ENCODE measurements around the gene COX7A2.

Gene COX7A2, protein sequence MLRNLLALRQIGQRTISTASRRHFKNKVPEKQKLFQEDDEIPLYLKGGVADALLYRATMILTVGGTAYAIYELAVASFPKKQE

DNA sequence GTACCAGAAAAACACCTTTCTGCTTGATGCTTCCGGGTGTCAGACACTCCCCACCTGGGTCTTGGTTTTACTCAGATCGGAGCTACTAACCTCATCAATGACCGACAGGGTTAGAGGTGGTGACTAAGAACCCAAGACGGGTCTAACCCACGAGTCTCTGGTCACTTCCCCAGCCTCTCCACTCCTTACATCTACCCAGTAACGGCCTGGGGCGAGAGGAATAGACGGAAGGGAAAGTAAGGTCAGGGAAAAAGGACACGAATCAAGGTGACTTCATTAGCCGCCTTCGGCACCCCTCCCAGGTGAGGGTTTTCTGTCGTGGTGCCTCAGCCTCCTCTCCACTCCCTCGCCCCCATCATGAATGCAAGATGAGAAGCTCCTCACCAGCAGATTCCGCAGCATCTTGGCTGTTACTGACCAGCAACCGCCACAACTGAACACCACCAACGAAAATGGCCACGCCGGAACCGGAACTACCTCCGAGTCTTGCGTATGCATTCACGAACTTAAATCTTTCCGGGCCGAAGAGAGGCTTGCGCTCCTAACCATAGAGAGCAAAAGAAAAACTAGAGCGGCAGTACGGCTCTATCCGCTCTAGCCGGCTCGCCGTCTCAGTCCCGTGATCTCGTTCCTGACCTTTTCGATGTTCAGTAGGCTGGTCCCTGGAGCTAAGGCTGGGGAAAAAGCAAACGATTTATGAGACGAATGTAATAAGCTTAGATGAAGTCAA lies at the start of gene COX7A2:
Gene COX7A2 (minus strand): TSS at position 469 of the 730 bp plus-strand sequence. CDS start 67 bp downstream, at position 402.
- DNase-seq (ENCODE audit: low read depth, low spot score) = peak; percentile 99

DNA sequence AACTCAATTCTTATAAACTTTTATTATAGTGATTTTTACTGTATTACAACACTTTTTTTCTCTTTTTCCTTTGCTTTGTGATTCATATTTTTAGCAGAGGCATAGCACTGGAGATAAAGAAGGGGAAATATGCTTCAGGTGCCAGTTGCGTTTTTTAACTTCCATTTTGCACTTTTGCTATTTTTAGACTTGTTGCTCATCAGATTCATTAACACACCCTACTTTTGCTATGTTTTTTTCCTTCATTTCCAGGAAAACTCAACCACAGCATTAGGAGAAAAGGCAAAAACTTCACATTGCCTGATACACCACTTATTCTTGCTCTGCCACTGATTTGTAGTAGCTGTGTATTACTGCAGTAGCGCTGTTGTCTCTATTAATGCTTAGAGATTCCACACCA lies 49.0 kb upstream of the COX7A2 start:
- DNase-seq (ENCODE audit: low read depth, low spot score) = no peak

DNA sequence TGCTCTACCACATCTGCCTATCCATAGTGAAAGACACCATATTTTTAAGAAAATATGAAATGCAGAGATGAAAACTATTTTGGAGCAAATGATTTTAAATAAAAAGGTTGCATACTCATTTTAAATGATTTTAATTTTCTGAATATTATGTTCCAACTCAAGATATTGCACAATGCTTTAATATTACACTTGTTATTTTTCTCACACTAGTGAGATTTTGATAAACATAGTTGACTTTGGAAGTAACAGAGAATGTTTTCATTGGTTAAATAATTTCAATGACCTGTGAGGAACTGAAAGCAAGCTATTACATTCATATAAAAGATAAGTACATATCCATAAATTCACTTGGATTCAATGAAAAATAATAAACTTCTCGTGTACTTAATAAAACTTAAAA lies 48.1 kb upstream of the COX7A2 start:
- no peak for DNase-seq (ENCODE audit: low read depth, low spot score)

DNA sequence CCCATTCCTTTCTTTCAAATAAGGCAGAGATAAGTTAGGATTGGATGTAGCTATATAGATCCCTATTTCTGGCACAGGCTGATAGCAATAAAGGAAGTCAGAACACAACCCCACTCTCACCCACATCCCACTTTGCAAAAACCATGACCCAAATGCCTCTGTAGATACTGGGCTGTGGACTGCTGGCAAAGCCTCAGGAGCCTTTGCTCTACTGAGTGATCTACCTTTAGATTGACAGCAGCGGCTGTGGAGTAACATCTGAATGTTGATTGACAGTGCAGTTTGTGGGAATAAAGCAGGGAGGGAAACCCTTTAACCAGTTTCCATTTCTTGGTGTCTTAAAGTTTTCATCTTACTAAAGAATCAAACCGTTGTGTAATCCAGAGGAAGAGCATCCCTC lies 47.7 kb upstream of the COX7A2 start:
- no peak for DNase-seq (ENCODE audit: low read depth, low spot score)

DNA sequence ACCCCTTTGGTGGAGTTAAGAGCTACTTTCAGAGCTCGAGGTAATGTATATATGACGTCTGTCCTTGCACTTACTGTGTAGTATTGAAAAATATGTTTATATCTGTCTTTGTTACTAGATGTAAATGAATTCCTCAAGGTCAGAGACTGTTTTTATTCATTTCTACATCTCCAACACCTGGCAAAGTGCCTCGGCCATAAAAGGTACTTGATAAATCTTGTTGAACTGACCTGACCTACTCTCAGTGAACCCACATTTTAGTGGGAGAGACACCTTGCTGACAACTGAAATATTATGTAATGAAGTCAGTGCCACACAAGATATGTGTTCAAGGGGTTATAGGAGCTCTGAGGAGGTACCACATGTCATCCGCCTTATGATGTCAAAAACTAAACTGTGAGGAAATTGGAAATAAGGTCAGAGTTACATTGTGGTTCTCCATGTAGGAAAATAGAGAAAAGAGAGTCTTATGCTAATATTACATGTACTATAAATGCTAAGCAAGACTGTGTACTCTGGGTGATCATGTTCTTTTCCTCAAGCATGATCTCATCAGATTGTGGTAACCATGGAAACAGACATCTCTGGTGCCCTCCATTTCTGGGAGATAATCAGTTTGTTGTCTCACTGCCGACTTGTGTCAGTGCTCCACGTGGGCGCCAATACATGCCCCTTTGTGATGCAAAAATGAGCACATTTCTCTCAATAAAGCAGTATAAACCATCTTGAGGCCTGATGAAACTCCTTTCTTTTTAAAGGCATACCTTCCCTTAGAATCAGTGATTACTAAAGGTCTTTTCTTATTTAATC lies 46.7 kb upstream of the COX7A2 start:
- no peak for DNase-seq (ENCODE audit: low read depth, low spot score)

DNA sequence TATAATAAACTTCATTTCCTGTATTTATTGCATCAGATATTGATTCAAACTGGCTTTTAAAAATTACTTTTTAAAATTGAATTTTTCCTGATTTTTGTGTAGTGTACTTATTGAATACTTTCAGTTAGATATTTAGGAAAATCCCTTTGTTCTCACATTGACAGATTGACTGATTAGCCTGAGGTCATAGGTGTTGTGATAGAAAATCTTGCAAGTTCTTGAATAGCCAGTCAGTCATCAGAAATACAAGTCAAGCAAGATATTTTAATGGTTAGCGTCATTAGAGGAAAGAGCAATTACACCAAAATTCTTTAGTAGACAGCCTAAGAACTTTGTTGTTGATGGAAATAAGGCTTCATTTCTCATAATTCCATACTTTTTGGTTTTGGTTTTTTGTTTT lies 44.4 kb upstream of the COX7A2 start:
- DNase-seq (ENCODE audit: low read depth, low spot score) = no peak

DNA sequence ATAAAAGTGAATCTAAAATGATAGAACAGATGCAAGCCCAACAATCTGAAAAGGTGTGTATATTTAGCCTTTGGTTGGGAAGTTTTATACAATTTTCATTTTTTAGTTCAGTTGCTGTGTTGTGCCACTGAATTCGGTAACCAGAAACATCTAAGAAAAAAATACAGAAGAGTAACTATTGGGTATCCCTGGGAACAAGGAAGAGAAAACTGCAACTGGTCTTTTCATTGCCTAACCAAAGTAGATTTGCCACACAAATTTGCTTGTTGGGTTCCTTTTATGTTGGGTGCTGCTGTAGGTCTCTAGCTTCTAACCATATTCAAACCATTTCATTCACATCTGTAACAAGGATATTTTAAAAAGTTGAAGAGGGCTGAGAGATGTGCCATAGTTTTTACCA lies 43.8 kb upstream of the COX7A2 start:
- DNase-seq (ENCODE audit: low read depth, low spot score) = no peak

DNA sequence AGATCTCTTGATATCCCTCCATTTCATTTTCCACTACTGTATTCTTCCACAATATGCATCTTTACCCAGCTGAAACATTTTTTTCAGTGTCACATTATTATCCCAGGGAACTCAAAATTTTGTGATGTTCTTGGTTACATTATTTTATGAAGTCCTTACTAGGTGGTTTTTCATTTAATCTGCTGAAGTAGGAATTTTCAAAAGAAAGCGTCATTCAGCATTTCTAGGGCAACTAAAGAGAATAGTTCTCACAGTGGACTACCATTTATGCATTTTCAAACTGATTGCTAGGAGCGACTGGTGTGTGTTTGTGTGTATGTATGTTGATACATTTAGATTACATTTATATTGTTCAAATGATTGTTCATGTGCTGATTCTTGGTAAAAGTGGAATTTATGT lies 43.4 kb upstream of the COX7A2 start:
- no peak for DNase-seq (ENCODE audit: low read depth, low spot score)

DNA sequence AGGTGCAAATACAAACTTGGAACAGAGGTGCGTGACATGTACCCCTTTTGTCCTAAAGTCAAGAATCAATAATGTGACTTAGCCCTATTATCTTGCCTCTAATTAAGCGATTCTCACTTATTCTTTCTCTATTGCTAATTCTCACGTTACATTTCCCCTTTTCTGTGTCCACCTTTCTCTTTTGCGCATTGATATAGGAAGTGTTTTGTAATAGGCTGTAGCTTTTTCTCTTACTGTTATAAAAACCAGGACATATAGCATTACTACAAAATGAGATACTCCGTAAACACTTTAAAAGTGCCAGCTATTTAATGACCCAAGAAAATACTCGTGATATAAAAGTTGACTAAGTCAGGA lies 41.7 kb upstream of the COX7A2 start:
- DNase-seq (ENCODE audit: low read depth, low spot score) = no peak

DNA sequence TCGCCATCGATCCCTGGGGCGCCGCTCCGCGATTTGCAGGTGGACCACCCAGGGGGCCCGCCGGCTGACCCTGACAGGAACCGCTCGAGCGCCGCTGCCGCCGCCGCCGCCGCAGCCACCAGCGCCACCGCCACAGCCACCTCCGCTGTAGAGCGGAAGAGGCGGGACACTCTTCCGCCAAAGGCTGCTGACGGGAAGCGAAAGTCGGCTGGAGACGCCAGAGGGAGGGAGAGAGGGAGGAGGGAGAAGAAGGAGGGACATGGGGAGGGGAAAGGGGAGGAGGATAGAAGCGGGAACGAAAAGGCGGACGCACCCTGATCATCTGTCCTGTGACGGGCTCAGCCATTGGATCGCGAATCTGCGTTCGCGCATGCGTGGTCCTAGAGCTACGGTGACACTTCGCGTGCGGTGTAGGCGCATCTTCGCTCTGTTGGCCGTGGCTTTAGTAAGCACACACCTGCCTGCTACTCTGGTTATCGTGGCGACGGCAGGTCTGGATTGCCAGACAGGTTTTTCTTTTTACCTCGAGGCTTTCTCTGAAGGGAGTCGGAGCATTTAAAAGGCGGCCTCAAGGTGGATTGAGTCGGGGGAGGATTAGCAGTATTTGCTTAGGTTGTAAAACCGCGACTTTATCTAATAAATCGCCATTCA lies 41.2 kb upstream of the COX7A2 start, which contains the start of gene TMEM30A:
Gene TMEM30A (minus strand): TSS at position 161 of the 651 bp plus-strand sequence. CDS start 154 bp downstream, at position 7.
- peak; percentile 97 for DNase-seq (ENCODE audit: low read depth, low spot score)

DNA sequence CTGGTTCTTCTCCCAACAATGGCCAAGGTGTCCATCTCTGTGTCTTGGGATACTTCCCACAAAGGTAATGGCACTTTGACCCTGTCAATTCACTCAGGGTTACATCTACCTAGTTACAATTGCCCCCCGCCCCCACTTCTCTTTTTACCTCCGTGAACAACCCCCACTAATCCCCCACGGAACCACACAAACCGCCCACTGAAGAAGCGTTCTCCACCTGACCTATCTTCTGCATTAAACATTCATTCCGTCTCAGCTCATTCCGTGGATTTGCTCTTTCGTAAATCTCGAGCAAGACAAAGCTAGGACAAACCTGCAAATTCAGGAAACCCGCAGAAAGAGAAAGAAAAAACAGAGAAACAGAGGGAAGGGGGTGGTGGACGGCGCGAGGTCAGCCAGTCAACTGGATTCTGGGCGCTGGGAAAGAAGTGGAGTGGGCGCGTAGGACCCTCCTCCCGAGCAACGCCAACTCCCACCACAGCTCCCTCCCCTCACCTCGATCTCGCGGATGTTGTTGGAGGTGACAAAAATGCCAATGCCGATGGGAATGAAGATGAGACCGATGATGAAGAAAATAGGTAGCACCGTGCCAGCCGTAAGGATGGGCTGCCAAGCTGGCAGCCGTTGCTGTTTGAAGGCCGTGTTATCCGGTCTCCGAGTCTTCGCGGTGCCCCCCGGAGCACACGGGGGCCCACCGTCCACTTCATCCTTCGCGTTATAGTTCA lies 40.5 kb upstream of the COX7A2 start:
- DNase-seq (ENCODE audit: low read depth, low spot score) = no peak

DNA sequence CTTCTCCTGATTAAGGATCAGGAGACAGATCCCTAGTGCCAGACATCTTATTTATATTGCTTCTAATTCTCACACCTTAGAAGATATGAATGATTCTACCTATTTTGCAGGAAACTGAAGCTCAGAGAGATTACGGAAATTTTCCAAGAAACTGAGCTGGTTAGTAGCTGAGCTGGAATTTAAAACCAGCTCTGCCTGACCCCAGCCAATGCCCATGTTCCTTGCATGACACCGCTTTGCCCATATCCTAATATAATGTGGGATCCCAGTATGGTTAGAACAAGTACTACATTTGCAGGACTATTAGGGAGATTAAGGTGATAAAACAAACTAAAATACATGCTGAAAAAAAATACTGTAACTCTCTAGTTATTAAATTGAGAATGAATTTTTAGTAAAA lies 39.1 kb upstream of the COX7A2 start:
- DNase-seq (ENCODE audit: low read depth, low spot score) = no peak

DNA sequence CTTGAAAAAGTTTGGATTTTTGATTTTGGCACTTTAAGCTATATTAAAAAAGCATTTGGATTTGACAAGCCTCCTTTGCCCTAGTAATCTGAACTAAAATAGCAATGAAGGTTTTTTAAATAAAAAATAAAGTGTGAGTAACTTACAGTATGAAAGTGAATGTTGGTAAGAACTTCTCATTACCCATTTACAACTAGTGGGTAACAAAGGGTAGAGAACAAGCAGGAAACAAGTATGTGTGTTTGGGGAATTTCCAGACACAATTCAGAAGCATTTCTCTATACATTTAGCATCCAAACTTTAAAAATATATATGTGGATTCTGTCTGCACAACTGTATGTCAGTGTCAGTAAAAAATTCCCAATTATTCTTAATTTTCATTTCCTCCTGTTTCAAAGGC lies 38.1 kb upstream of the COX7A2 start:
- DNase-seq (ENCODE audit: low read depth, low spot score) = no peak

DNA sequence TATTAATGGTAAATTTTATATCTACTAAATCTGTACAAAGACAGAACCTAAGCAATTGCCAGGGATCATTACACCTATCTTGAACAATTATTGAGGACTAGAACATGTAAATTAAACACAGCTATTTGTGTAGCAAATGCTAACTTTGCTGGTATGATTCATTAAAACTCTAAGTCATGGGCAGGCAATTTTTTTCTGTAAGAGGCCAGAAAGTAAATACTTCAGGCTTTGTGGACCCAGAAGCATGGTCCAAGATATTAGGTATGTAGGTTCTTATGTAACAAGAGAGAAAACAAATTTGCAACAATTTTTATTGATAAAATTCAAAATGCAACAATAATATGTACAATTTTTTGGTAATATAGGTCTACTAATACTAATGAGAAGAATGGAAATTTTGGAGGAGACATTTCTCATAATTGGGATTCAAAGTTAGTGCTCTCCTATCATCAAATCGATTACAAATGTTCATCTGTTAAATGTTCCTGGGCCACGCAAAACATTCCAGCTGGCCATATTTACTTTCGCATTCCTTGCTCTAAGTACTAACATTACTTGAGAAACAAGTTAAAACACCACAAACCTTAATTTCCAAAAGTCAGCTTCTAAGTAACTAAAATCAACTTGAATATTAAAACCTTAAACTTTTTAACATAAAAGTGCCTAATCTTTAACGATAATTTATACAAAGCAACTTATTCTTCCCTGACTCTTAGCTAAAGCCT lies 36.7 kb upstream of the COX7A2 start:
- no peak for DNase-seq (ENCODE audit: low read depth, low spot score)

DNA sequence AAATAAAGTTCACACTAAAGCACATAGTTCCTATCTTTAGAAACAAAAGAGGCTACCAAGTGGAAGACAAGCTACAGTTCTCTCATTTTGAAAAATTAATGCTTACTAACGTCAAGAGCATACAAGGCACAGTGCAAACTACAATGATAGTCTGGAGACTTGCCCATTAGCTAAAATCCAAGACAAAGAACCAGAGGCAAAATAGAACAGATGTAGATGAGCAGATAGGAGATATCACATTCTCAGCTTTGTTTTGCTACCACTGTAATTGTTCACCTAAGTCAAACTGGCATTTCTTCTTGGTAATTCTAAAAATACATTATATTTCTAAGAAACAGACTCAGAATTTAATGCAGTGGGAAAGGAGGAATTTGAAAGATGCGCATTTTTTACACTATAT lies 35.8 kb upstream of the COX7A2 start:
- no peak for DNase-seq (ENCODE audit: low read depth, low spot score)

DNA sequence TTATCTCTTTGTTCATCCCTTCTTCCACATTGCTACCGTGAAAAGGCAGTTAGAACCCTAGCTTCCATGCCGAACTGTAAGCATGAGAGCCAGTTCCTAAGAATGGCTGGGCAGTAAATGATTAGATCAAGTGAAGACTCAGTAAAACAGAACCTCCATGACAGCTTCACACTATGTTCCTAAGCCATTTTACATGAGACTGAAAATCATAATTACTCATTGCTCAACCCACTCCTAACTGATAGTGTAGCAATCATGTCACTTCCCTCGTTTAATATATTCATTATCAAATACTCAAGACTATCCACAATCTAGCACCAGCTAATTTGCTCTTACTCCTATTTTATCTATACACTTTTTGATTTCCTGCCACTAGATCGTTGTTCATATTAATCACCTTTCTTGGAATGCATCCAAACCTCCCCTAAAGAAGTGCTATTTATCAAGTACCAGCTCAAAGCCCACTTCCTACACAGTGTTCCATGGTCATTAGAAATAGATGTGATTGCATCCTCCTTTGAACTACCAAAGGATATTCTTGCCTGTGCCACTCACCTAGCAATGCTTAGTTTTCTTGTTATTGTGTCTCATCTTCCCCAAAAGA lies 35.0 kb upstream of the COX7A2 start:
- DNase-seq (ENCODE audit: low read depth, low spot score) = no peak

DNA sequence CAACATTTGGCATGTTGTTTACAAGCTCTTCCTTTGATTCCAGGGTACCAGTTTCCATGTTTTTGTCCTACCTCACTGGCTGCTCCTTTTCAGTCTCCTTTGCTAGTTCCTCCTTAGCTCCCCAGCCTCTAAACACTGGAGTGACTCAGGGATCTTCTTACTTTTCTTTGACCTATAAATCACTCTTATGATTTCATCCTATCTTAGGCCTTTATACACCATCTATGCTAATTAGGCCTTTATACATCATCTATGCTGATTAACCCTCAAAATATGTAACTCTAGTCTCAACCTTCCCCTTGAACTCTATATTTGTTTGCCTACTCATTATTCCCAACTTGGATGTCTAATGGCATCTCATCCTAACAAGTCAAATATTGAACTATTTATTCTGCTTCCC lies 31.5 kb upstream of the COX7A2 start:
- no peak for DNase-seq (ENCODE audit: low read depth, low spot score)

DNA sequence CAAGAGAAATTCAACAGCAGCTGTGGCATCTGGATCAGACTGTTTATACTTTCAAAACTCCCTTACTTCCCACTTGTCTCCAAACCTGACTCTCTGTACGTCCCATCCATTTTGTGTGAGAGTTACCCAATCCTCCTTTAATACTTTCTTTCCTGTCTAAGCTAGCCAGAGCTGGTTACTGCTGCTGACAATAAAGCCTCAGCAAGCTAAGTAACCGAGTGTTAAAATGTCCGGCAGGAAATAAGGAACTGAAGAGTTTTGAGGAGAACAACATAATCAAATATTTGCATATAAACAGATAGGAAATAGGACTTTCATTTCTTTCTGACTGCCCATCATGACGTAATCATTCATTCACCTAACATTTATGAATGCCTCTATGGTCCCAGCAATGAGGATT lies 29.4 kb upstream of the COX7A2 start:
- DNase-seq (ENCODE audit: low read depth, low spot score) = no peak

DNA sequence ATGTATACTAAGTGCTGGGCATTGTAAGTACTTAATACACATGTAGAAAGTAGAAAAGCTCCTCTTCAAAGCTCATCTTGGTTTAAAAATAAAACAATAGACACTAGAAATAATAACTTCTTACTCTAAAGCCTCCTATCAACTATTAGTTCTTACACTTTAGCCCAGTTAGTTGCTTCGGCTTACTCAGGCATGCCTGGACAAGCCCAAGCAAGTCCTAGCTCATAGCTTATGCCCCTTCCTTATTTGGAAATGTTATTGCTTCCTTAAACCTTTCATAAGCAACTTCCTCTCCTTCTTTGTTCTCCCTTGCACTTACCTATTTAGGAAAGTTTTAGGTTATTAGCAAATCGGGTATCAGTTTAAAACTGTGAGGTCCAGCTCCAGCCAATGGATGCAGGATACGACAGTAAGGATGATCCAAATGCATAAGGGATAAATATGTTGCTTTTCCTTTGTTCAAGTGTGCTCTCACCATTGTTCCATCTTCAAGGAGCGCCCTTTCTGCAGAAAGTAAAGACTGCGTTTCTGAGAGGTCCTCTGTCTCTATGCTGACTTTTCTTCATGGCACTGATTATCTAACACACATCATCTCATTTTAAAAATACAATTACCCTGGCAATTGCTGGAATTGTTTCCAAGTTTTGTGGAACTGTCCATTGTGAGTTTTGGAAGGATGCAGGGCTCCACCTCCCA lies 28.7 kb upstream of the COX7A2 start:
- DNase-seq (ENCODE audit: low read depth, low spot score) = no peak

DNA sequence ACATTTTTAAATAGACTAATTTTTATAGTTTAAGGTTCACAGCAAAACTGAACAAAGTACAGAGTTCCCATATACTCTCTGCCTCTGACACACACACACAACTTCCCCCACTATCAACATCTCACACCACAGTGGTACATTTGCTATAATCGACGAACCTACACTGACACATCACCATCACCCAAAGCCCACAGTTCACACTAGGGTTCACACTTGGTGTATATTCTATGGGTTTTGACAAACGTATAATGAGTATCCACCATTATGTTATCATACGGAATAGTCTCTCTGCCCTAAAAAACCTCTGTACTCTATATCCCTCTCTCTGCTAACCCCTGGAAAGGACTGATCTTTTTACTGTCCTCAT lies 25.4 kb upstream of the COX7A2 start:
- no peak for DNase-seq (ENCODE audit: low read depth, low spot score)

All from iPS DF 19.7 (cell line).